GM21526 (cell line): ENCODE results near the gene OR10K2.

Source experiments
- ATAC-seq: cut with Tn5 transposase; IDR thresholded peaks from one replicate; pipeline ENCODE4 v1.9.1; 2021; ENCODE audit warnings: moderate library complexity; ENCODE audit not compliant: unreplicated experiment, low FRiP score

The OR10K2 gene

GRCh38 chr1:158371188-158371953 lies 54.7 kb downstream of the OR10K2 start:
- ATAC-seq = peak; percentile 93
